ACHN (cell line): ENCODE data around the gene SIK3.
A peak's percentile ranks its signal among the peaks of the same experiment; 100 is the strongest.
"Not testable (repeated sequence)": the region's sequence is repeated elsewhere in the genome, so short reads cannot be mapped to it uniquely, and the experiment has no call there.

Experiments
- DNase-seq: peaks from one replicate; pipeline ENCODE4 v3.0.0-alpha.2; 2015
- in situ Hi-C: cut with HindIII; loops from 2 replicates; pipeline ENCODE4 v1.10.0; 2017; ENCODE audit warnings: low sequenced_read_pairs, low pct_ligation_motif_present, low pct_unique_long_range_greater_than_20kb

Gene SIK3

DNA sequence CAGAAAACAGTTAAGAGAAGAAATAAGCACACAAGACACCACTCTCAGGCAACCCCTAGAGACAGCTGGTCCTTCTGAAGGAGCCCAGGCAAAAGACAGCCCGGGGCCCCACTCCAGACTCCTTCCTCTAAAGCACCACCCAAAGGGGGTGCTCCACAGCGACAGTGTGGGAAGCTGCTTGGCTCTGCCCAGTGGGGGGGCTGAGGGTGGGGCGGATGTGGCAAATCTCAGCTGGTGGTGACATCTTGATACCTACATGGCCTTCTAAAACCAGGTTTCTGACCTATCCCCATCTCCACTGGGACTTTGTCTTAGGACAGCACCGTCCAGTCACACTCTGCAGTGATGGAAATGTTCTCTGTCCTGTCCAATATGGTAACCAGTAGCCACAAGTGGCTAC is 250.6 kb downstream of the SIK3 start:
- no peak for DNase-seq
- in situ Hi-C loops: no loop called here

DNA sequence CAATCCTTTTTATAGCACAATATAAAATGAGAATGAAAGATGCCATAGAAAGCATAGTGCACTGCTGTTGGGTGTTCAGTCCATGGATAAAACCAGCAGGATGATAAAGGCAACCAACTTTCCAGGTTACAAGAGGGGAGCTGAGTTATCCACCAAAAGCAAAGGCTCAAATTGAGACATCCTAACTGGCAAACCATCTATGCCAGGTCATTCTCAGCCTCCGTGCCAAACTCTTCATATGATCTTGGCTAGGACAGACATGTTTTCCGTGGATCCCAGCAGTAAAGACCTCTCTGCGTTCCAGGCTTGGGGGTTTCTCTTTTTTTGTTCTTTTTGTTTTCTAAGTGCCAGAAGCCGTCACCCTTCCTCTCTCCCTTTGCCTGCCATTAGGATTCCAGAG is 253.5 kb downstream of the SIK3 start:
- in situ Hi-C loops: no loop called here
- no peak for DNase-seq

DNA sequence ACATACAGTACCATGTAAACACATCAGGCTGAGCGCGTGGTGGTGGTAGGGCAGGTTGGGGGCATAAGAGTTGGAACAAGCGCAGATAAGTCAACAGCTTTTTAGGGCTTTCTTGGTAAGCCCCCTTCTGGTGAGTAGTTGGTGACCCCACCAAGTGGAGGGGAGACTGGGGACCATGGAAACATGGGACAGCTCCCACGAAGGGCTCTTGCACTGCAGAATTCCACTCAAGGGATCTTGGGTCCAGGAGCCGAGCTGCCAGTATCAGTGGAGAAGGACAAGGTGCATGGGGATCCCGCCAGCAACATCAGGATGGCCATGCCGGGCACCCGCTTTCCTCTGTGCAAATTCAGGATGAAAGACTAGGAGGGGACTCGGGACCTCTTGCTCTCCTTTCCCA is 254.6 kb downstream of the SIK3 start:
- in situ Hi-C loops: no loop called here
- DNase-seq: no peak

DNA sequence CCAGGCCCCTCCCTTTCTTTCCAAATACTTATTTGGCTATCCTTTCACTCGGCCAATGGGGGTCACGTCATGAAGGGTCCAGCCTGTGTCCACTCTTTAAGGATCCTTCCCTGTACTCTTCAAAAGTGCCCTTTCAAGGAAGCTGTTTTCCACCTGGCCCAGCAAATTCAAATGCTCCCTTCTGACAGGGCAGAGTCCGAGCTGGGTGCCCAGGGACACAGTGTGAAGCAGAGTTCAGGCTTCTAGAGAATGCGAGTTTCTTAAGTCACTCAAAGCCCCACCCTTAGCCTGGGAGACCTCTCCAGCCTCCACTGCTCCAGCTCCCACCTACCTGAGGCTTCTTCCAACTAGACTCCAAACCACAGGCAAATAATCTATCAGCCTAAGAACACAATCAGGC is 255.3 kb downstream of the SIK3 start:
- no peak for DNase-seq

DNA sequence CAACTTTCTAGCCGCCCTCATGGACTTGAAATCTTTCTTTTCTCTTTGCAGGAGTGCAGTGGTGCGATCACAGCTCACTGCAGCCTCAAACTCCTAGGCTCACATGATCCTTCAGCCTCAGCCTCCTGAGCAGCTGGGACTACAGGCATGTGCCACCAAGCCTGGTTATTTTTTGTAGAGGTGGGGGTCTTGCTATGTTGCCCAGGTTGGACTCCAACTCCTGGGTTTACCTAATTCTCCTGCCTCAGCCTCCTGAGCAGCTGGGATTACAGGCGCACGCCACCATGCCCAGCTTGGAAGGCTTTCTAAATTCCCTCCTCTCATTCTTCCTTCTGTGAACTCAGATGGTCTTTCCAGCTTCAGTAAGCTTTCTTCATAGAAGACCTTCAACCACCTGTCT is 256.1 kb downstream of the SIK3 start:
- in situ Hi-C loops: no loop called here
- DNase-seq: no peak

More for the DNA sequence above, 255.3 kb downstream of the SIK3 start:
- in situ Hi-C loops: no loop called here

DNA sequence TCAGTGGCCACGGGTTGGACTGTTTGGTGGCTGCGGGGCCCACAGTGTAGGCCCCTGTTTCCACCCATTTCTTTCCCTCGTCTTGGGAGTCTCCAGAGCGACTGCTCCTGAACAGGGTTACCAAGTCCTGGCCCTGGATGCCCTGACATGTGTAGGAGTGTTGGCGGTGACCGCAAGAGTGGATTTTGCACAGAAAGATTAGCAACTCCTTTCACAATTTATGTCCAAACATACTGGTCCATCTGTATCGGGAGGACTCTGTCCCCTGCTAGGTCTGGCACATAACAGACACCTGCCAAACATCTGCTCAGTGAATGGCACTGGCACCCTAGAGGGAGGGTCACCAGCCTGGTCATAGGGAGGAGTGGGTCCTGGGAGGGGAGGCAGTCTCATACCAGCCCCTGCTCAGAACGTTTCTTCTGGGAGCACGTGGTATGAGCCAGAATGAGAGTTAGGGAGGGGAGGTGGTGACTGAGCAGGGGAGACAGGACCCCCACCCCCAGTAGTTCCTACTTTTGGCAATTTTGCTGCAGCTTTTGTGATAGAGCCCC is 257.4 kb downstream of the SIK3 start:
- in situ Hi-C loops: no loop called here

DNA sequence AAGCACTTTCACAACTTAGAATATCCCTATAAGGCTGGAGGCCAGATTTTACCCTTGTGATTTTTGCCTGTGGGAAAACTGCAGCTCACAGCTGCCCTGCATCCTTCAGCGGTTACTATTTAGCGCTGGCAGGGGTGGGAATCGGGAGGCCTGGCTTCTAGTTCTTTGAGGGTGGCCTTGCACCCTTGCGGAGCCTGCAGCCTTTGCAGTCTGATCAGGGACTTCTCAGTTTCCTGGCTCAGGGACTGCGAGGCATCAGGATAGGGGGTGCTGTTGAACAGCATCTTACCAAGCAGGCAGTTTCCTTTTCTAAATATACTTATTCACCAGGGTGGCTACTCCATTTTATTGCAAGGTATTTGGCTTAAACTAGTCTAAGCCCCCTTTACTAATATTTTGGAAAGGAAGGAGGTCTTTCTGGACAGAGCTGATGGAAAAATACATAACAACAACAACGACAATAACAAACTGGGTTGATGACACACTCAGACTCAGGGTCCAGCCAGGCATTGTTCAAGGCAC is 257.9 kb downstream of the SIK3 start:
- no peak for DNase-seq
- in situ Hi-C loops: no loop called here

More for the DNA sequence above, 257.4 kb downstream of the SIK3 start:
- DNase-seq: no peak

DNA sequence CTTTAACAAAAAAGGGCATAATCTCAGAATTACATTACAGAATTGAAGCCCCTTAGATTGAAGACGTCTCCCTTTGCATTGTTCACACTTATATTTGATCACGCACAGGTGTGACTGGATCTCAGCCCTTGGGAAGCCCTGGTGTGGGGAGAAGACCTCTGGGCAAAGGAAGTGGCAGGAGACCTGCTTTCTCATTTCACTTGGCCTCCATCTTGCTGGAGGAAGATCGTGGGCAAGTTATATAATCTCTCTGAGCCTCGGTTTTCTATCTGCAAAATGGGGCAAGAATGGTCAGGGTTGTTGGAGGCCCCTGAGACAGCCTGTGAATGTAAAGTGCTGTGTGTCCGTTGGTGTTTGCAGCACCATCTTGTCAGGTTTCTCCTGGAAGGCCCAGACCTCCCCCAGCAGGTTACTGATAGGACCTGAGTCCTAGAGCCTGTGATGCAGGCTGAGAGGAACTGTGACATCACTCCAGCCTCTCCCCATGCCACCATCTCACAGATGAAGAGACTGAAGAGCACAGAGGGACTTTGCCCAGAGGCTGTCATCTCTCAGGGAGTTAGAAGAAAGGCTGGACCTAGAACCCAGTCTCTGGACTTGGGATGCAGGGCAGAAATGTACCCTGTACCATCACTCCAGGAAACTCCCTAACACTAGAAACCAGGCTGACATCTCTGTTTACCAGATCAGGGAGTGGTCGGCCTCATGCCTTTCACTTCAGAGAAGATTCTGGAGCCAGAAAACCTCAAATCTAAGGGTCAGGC is 259.7 kb downstream of the SIK3 start:
- no peak for DNase-seq
- in situ Hi-C loops: no loop called here

DNA sequence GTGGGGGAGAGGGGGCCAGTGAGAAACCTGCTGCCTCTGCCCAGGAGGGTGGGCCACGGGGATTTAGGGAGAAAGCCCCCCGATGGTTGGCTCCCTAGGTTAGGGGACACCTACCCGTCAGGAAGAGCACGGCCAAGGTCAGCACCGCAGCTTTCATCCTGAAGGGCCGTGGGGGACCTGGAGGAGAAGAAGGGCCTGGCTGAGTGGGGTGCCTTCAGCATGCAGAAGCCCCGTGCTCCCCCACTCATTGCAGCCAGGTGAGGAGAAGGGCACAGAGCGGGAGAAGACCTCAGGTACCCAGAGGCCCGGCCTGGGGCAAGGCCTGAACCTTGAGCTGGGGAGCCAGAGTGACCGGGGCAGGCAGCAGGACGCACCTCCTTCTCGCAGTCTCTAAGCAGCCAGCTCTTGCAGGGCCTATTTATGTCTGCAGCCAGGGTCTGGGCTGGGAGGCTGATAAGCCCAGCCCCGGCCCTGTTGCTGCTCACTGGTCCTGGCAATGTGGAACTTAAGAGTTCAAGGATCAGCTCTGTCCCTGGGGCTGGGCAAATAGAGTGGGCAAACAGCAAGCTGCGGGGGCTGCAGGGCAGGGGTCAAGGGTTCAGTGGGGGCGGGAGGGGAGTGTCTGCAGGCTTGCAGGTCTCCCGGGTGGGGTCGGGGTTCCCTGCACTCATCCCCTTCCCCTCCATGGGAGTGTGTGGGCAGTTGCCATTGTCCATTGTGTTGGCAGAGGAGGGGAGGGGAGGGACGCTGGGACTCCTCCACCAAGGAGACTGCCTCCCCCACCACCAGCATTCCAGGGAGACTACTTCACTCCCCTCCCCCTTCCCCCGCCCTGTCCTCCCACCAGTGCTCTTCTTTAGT is 260.8 kb downstream of the SIK3 start, which contains the start of gene APOA1:
APOA1 (minus strand) TSS at position 392 of the 861 bp plus-strand sequence; CDS start at position 157, 235 bp downstream.
- no peak for DNase-seq
- in situ Hi-C loops: no loop called here

DNA sequence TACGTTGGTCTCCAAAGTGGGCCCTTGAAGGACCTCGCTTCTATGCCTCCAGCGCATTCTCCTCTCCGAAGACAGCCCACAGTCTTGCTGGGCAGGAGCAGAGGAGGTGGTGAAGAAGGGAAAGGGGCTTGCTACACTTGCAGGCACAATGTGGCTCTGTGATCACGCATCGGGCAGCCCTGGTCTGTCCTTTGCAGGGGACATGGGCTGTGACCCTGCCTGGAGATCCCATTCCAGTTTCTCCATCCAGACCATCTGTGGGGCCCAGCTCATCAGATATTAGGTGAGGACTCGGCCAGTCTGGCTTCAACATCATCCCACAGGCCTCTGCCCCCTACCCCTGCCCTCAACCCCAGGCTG is 261.6 kb downstream of the SIK3 start:
- no peak for DNase-seq
- in situ Hi-C loops: no loop called here

DNA sequence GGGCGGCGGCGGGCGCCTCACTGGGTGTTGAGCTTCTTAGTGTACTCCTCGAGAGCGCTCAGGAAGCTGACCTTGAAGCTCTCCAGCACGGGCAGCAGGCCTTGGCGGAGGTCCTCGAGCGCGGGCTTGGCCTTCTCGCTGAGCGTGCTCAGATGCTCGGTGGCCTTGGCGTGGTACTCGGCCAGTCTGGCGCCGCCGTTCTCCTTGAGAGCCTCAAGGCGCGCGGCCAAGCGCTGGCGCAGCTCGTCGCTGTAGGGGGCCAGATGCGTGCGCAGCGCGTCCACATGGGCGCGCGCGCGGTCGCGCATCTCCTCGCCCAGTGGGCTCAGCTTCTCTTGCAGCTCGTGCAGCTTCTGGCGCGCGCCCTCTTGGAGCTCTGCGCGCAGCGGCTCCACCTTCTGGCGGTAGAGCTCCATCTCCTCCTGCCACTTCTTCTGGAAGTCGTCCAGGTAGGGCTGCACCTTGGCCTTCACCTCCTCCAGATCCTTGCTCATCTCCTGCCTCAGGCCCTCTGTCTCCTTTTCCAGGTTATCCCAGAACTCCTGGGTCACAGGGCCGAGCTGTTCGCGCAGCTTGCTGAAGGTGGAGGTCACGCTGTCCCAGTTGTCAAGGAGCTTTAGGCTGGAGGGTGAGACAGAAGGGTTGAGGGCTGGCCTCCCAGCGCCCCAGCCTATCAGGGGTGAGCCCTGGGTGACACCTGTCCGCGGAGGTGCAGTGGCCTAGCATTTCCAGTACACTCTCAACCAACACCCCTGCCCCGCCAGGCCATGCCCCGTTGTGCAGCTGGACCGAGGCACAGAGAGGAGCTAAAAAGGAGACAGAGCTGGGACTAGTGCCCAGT is 262.2 kb downstream of the SIK3 start:
- in situ Hi-C loops: no loop called here
- DNase-seq: peak; percentile 92

DNA sequence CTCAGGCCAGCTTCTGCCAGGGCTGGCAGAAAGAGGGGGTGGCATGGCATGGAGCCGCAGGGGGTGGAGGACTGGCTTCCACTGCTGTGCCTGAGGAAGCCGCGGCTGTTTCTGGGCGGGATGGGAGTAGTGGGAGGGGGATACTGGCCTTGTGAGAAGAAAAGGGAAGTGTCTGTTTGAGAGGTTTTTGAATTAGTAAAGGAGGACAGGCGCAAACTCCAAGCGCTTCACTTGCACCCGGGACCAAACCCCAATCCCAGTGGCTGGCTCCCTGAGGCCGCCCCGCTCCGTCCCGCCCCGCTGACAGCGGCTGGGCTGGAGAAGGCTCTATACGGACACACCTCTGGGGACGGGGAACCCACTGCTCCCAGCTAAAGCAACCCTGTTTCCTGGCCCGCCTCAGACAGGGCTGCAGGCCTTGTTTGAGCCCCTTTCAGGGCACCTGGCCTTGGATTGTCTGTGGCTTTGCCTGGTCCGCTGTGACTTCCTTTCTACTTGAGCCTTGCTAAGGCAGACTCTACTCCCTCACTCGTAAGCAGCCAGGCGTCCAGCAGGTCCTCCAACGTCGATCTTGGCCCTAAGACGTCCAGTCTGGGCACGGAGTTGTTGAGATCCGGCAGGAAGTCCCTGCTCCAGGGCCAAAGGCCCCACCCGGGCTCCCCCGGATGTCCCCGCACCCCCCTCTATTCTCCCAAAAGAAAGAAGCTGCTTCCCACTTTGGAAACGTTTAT is 263.0 kb downstream of the SIK3 start:
- in situ Hi-C loops: no loop called here
- DNase-seq: no peak

DNA sequence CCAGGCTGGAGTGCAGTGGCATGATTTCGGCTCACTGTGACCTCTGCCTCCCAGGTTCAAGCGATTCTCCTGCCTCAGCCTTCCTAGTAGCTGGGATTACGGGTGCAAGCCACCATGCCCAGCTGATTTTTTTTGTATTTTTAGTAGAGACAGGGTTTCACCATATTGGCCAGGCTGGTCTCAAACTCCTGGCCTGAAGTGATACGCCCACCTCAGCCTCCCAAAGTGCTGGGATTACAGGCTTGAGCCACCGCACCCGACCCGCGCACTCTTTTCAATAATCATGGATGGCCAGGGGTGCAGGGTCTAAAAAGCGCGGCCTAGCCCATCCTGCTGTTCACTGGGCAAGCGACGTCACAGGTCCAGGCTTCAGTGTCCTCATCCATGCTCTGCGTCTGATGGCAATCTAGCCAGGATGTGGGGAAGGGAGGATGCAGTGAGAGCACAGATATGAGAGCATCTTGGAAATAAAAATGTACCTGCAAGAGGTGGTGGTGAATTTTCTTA is 263.6 kb downstream of the SIK3 start:
- in situ Hi-C loops, DNase-seq: not testable (repeated sequence)

DNA sequence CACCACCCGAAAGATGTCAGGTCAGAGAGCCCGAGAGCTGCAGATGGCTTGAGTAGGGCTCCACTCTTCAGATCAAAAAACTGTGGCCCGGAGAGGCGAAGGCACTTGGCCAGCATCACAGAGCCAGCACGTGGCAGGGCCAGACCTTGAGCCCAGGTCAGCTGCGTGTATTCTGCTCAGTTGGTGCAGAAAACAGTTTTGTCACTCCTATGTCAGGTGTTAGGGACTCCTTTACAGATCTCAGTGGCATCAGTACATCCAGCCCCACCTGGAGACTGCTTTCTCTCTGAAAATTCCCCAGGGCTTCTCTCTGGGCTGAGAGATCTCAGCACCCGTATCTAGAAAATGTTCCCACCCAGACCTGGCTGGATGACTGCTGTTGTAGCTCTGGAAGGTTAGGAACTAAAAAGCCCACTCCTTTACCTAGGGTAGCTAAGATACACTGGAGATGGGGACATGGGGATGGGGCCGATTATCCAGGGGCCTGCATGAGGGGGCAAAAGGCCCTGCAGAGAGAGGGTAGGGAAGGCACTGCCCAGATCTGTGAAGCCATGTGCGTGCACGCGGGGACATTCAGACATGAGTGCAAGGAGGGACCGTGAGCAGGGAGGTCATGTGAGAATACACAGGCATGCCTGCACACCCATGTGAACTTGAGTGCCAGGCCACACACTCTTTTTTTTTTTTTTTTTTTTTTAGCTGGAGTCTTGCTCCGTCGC is 264.3 kb downstream of the SIK3 start:
- in situ Hi-C loops: no loop called here
- no peak for DNase-seq

DNA sequence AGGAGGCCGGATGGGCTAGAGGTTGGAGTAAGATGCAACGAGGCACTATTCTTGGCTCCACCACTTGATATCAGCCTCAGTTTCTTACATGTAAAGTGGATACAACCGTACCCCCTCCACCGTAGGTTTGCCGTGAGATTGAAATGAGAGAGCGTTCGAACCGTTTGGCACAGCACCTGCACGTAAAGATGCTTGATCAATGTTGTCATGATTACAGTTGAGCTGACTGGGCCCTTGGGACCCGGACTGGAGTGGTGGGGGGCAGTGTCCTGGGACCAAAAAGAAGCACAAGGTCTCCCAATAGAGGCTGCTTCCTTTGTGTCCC is 264.8 kb downstream of the SIK3 start:
- DNase-seq: no peak
- in situ Hi-C loops: no loop called here

DNA sequence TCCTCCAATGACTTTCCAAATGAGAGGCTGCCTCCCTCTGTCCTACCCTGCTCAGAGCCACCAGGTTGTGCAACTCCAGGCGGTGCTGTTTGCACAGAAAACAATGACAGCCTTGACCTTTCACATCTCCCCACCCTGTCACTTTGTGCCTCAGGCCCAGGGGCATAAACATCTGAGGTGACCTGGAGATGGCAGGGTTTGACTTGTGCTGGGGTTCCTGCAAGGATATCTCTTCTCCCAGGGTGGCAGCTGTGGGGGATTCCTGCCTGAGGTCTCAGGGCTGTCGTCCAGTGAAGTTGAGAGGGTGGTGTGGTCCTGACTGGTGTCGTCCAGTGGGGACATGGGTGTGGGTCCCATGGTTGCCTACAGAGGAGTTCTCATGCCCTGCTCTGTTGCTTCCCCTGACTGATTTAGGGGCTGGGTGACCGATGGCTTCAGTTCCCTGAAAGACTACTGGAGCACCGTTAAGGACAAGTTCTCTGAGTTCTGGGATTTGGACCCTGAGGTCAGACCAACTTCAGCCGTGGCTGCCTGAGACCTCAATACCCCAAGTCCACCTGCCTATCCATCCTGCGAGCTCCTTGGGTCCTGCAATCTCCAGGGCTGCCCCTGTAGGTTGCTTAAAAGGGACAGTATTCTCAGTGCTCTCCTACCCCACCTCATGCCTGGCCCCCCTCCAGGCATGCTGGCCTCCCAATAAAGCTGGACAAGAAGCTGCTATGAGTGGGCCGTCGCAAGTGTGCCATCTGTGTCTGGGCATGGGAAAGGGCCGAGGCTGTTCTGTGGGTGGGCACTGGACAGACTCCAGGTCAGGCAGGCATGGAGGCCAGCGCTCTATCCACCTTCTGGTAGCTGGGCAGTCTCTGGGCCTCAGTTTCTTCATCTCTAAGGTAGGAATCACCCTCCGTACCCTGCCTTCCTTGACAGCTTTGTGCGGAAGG is 265.6 kb downstream of the SIK3 start:
- no peak for DNase-seq
- in situ Hi-C loops: no loop called here
